Measurements from ENCODE around the gene MCHR2.

- peak; percentile 98 for TF ChIP-seq CTCF (IDR thresholded peaks at IDR 0.05; ENCODE audit: borderline replicate concordance, extremely low read depth, low read length, poor library complexity, severe bottlenecking)
- no peak for TF ChIP-seq EZH2 (IDR thresholded peaks at IDR 0.05; ENCODE audit: borderline replicate concordance, low read depth, low read length, severe bottlenecking)
Observed at GRCh38 chr6:100001915-100002388, 7.9 kb upstream of the MCHR2 start.
